Cardiac septum (tissue), 1 donor: Measurements from ENCODE around the gene NIM1K. TPM values are rescaled to one million over a fixed set of nuclear protein-coding genes. Genes with fewer than 3 reads are reported as not detected.

ENCODE experiments used
- total RNA-seq: library from RNA; stranded (reverse); fragmentation: NEBNext Ultra II Directional; extraction: Animal tissue kit (Norgen Biotek cat#: 25700); gene quantifications from one replicate; pipeline ENCODE4 v1.2.1, GENCODE V29; 2021
- donor health status: DM: no; HTN: no; CAD: no.

The NIM1K gene
- total RNA-seq, 1 donor from 2014 or later: 0.08 TPM

Other genes starting within 250 kb of the NIM1K start
- 1.2 TPM for gene ANXA2R, start 151.9 kb upstream of the NIM1K start, total RNA-seq
- 16.3 TPM for gene ZNF131, start 71.3 kb upstream of the NIM1K start, total RNA-seq
- 34.4 TPM for gene HMGCS1, start 121.2 kb downstream of the NIM1K start, total RNA-seq
- 0.46 TPM for gene CCL28, start 220.2 kb downstream of the NIM1K start, total RNA-seq